Fibroblast of skin of back (primary cell): ENCODE results near the gene TMEM179. TPM values are rescaled to one million over a fixed set of nuclear protein-coding genes. Genes with fewer than 3 reads are reported as not detected.
"Not testable (repeated sequence)": the region's sequence is repeated elsewhere in the genome, so short reads cannot be mapped to it uniquely, and the experiment has no call there.

Source experiments
- DNase-seq: peaks from one replicate; pipeline ENCODE4 v3.0.0-alpha.2; 2013
- polyA plus RNA-seq, 2 experiments: library from polyadenylated mRNA; unstranded; fragments of 120-200 nt; gene quantifications; one replicate each; pipeline ENCODE4 v1.2.1, GENCODE V29; 2013; ENCODE audit not compliant: insufficient read length in 2 of 2

TMEM179 gene
- 0.22 TPM for polyA plus RNA-seq (2013, experiment 1 of 2; ENCODE audit: insufficient read length)
- not detected for polyA plus RNA-seq (2013, experiment 2 of 2; ENCODE audit: insufficient read length)

- peak; percentile 32 for DNase-seq
Measured at GRCh38 chr14:104604458-104605449, at the start of gene TMEM179. TSS of gene TMEM179 (minus strand) at chr14:104604772. CDS start at chr14:104604741, 31 bp downstream.

- no peak for DNase-seq
Measured at GRCh38 chr14:104654119-104654518, 49.5 kb upstream of the TMEM179 start.

DNA sequence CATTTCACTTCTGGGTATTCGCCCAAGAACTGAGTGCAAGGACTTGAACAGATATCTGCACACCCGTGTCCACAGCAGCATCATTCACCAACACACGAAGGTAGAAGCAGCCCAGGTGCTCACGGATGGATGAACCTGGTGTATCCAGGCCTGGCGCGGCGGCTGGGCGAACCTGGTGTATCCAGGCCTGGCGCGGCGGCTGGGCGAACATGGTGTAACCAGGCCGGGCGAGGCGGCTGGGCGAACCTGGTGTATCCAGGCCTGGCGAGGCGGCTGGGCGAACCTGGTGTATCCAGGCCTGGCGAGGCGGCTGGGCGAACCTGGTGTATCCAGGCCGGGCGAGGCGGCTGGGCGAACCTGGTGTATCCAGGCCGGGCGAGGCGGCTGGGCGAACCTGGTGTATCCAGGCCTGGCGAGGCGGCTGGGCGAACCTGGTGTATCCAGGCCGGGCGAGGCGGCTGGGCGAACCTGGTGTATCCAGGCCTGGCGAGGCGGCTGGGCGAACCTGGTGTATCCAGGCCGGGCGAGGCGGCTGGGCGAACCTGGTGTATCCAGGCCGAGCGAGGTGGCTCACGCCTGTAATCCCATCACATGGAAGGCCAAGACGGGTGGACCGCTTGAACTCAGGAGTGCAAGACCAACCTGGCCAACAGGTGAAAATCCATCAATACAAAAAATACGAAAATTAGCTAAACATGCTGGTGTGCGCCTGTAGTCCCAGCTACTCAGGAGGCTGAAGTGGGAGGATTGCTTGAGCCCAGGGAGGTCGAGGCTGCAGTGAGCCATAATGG lies 48.8 kb upstream of the TMEM179 start:
- not testable (repeated sequence) for DNase-seq

DNA sequence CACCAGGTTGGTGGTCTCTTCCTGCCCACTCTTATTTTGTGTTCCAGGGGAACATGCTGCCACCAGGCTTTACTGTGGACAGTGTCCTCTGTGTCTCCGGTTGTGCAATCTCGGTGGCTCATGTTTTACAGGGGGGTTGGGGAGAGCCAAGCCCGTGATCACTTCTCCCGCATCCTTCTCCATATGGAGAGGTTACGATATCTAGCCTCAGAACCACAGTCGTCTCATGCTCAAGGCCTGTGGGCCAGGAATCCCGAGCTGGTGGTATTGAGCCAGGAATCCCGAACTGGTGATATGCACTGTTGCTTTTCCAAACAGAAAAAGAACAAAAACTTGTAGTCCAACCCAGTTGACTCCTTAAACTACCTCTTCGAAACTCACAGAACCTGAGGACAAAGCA lies 47.8 kb upstream of the TMEM179 start:
- no peak for DNase-seq

GRCh38 chr14:104651876-104652260 lies 47.3 kb upstream of the TMEM179 start:
- DNase-seq = no peak

DNA sequence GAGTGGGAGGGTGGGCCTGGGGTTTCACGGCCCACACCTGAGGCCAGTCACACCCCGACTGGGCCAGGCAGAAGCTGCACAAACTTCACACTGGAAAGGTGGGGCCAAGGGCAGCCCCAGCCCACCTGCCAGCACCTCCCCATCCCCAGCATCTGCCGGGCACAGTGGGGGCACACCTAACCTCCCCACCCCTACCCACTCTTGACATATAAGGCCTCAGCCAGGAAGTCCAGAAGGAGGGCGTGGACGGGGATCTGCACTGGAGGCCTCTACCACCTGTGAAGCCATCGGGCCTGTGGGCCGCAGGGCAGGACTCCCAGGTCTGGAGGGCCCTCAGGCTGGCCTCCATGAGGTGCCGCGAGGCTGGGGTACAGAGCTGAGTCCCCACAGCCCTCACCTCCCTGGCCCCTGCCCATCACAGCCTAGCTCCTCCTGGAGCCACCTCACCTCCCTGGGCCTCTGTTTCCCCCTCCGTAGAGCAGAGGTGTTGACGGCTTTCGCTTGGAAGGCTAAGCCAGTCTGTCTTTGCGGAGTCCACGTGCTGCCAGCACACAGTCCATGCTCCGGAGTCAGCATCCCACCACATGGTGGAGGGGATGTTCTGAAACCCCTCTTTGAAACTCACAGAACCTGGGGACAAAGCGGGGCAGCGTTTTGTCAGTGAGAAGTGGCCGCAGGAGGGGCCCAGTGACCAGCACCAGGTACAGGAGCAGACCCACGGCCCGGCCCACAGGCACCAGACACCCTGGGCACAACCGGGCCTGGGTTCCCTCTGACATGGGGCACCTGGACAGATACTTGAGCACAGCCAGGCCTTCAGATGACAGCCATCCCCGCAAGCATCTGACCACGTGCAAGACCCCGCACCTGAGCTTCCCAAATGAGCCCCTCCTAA lies 46.7 kb upstream of the TMEM179 start:
- DNase-seq = no peak

DNA sequence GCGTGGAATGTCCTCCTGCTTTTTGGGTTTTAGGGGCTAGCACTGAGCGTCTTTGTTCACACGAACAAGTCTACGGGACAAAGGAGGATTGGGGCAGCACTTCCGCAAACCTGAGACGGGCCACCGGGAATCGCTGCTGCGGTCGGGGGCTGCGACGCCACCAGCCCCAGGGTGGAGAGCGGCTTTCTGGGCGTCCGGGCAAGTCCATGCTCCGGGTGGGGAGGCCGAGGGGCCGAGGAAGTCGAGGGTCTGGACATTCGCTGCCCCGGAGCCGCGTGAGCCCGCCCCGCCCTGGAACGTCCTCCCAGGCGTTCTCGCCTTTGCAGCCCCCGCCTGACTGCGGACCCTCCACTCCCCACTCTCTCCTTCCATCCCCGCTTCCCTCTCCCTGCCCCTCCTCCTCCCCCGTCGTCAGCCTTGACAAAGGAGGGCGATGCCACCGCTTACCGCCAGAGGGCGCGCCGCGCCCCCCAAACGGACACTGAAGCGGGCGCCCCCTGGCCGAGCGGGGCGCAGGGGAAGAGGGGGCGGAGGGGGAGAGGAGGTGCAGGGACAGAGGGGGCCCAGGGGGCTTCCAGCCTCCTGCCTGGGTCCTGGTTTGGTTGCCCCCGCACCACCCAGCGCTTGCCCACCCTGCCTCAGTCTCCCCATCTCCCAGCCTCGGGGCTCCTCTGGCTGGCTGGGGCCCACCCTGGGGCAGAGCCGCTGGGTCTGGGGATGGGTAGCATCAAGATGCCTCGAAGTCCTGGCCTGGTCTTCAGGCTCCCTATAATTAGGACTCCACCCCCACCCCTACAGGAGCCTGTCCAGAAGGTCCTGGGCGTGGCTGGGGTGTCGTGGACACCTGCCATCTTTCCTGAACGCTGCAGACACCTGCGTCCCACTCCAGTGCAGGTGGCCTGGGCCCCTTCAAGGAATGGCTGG lies 45.7 kb upstream of the TMEM179 start:
- peak; percentile 46 for DNase-seq

DNA sequence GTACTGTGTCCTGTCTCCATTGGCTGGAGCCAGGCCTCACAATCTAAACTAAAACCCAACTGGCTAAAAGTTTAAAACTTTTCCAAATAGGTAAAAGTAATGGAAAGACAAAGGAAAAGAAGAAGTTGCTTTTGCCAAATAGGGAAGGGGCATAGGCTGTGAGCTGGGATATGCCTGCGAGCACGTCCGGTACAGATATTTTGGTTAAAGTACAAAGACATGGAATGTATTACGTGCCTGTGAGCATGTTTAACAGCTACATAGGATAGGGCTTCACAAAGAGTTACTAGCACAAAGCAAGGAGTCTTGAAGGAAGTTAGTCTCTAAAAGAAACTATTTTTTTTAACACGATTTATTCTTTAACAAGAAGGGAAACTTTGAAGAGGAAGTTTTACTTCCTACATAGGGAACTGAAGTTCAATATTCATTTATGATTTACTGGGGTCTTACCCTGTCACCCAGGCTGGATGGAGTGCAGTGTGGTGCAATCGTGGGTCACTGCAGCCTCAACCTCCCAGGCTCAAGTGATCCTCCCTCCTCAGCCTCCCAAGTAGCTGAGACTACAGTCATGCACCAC lies 43.0 kb upstream of the TMEM179 start:
- DNase-seq = peak; percentile 15

GRCh38 chr14:104644656-104645378 lies 40.2 kb upstream of the TMEM179 start:
- peak; percentile 6 for DNase-seq

GRCh38 chr14:104644091-104644635 lies 39.6 kb upstream of the TMEM179 start:
- no peak for DNase-seq

DNA sequence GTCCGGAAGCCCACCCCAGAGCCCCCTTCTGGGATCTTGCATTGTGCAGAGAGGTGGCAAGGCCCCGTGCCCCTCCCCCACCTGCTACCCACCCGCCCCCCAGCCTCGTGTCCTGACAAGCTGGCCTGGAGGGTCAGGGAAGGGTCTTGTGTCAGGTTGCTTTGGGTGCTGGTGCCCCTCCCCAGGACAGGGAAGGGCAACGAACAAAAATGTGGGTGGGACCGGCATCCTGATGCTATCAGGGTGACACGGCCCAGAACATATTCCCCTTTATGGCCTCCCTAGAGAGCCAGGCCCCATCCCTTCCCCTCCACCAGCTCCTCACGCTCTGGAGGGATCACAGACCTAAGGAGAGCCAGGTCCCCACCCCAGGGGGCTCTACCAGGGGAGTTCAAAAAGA lies 38.7 kb upstream of the TMEM179 start:
- no peak for DNase-seq

- no peak for DNase-seq
Measured at GRCh38 chr14:104642540-104642868, 37.9 kb upstream of the TMEM179 start.

DNA sequence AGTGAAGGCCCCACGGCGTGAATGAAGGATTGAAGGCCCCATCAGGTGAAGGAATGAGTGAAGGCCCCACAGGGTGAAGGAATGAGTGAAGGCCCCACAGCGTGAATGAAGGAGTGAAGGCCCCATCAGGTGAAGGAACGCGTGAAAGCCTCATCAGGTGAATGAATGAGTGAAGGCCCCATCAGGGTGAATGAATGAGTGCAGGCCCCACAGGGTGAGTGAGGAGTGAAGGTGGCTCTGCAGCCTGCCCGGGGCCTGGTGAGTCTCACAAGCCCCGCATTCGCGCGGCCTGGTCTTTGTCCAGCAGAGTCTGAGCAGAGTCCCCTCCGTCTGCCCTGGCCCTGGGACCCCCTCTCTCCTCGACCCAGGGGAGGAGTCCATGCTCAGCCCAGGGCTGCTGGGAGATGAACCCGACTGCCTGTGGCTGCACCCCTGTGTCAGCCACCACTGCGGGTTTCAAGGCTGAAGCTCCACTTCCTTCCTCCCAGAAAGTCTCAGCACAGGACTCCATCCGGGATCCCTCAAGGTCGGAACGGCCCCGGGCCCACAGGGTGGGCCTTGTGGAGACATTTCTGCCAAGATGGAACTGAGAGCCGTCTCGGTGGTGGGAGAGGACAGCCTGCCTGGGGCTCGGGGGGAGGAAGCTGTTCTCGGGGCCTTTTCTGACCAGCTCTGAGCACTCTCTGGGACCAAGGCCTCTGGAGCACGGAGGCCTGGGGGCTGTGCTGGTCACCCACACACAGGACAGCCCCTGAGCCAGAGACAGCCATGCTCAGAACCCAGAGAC lies 37.4 kb upstream of the TMEM179 start:
- DNase-seq = no peak

DNA sequence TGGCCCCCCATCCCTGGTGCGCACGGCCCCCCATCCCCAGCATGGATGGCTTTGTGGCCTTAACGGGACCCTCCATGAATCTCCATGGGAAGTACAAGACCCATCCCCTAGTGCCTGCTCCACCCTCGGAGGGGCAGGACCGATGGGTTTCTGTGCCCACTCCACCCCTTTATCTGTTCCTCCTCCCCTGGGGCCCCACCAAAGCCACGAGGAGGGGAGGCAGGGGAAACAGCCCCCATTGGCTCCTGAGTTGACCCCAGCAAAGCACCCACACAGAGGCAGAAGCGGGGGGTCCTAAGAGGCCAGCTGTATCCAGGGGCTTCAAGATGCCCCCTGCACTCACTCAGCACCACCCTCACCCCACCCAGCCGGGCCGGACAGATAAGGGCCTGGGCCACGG lies 36.1 kb upstream of the TMEM179 start:
- no peak for DNase-seq

DNA sequence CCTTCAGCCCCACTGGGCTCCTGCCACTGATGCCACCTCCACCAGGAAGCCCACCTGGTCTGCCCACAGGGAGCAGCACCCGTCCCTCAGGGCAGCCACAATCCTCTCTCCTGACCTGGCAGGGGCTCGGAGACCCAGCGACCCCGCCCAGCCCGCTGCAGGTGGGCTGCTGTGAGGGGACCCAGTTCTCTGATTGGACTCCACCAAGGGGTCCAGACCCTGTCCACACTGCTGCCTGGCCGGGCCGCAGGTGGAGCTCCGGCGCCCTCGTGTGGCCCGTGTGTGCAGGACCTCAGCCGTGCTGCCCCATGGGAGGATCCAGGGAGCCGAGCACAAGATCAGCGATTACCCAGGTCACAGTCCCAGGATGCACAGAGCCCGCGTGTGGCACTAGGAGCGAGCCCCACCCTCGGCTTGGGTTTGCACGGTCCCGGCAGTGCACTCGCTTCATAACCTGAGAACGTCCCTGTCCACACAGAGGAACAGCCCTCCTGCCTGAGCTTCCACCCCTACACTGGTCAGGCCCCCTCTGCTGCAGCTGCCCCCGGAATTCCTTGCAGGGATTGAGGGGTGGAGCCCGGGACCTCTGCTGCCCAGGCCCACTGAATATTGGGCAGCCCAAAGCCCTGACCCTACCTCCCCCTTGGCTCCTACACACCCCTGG lies 35.4 kb upstream of the TMEM179 start:
- peak; percentile 48 for DNase-seq

GRCh38 chr14:104639471-104639870 lies 34.9 kb upstream of the TMEM179 start:
- no peak for DNase-seq

DNA sequence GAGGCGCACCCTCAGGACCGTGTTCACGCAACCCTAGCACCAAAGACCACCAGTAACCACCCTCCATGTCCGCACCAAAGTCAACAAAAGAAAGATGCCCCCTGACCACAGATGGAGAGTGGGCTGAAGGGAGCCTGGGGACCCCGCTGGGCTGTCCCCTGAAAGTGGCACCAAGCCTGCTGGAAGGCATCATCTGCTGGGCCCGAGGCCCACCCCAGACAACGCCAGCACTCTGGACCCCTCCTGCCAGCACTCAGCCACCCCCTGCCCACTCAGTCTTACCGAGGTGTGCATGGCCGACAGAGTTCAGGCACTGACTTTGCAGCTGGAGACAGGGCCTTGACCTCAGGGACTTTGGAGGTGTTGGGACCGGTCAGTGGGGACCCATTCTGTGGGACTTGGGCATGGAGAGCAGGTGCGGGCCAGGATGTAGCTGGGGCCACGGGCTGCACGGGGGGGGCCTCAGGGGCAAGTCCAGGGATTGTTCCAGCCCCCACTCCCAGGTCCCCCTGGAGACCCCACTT lies 34.4 kb upstream of the TMEM179 start:
- DNase-seq = no peak

GRCh38 chr14:104638190-104638589 lies 33.6 kb upstream of the TMEM179 start:
- DNase-seq = no peak
